B cell (primary cell): ENCODE data around the gene HOXA9. TPM values are rescaled to one million over a fixed set of nuclear protein-coding genes. Genes with fewer than 3 reads are reported as not detected.

Experiments
- ATAC-seq: fragments of 200-7000 bp; cut with Tn5 transposase; one replicate; pipeline ENCODE4 v1.10.0; 2021; ENCODE audit warnings: low read depth, mild to moderate bottlenecking, moderate number of reproducible peaks, moderate library complexity
- CTCF ChIA-PET: fragments of 350-600 bp; sonication (Branson Sonifier 250); formaldehyde crosslinking; loops from one replicate; lab custom pipeline; 2021; ENCODE audit warnings: antibody characterized with exemption, inconsistent platforms; lab: Charles Lee
- POLR2A ChIA-PET: fragments of 350-600 bp; sonication (Branson Sonifier 250); formaldehyde crosslinking; loops from one replicate; lab custom pipeline; 2021; ENCODE audit warnings: antibody characterized with exemption; lab: Charles Lee
- DNase-seq: peaks from one replicate; pipeline ENCODE4 v3.0.0; 2013
- H2AFZ ChIP-seq: 2 replicates; pipeline ENCODE4 v1.6.1; 2012; ENCODE audit warnings: mild to moderate bottlenecking, low read depth, low read length; ENCODE audit not compliant: insufficient read depth, poor library complexity, severe bottlenecking
- H3K27ac ChIP-seq, 2 donors: 1 replicate in 1 of 2; 2 replicates in 1 of 2; pipeline ENCODE4 v1.5.1; 2012 to 2013; ENCODE audit warnings: low read length in 2 of 2, mild to moderate bottlenecking in 2 of 2, moderate library complexity in 1 of 2
- H3K27me3 ChIP-seq, 4 experiments: fragments of 200-600 bp in 1 of 4; sonication (generic) in 1 of 4; replicated peaks in 1 of 4; 1 replicate in 2 of 4; 2 replicates in 2 of 4; pipeline versions ENCODE4 v1.6.1 to v1.7.0; 2013 to 2016; ENCODE audit warnings: low read length in 3 of 4, mild to moderate bottlenecking in 2 of 4, mixed read lengths in 1 of 4, moderate library complexity in 1 of 4; ENCODE audit not compliant: insufficient read depth in 4 of 4, control insufficient read depth in 3 of 4; ENCODE audit errors: control extremely low read depth in 1 of 4
- H3K36me3 ChIP-seq, 2 experiments: replicated peaks in 1 of 2; 1 replicate in 1 of 2; 2 replicates in 1 of 2; pipeline versions ENCODE4 v1.6.1 to v1.7.1; 2013; ENCODE audit warnings: low read length in 1 of 2; ENCODE audit not compliant: insufficient read depth in 2 of 2, control insufficient read depth in 1 of 2; ENCODE audit errors: control extremely low read depth in 1 of 2, extremely low read depth in 1 of 2
- H3K4me1 ChIP-seq, 2 donors: fragments of 200-600 bp in 1 of 2; sonication (generic) in 1 of 2; 1 replicate in 1 of 2; 2 replicates in 1 of 2; pipeline versions ENCODE4 v1.5.1 to v1.6.1; 2013 to 2017; ENCODE audit warnings: low read length in 2 of 2; ENCODE audit not compliant: control insufficient read depth in 2 of 2, insufficient read depth in 2 of 2
- H3K4me2 ChIP-seq: replicated peaks from 2 replicates; pipeline ENCODE3; 2012; ENCODE audit warnings: mild to moderate bottlenecking, low read depth, low read length; ENCODE audit not compliant: poor library complexity, severe bottlenecking
- H3K4me3 ChIP-seq, 5 experiments: fragments of 200-600 bp in 1 of 5; sonication (generic) in 1 of 5; 1 replicate in 3 of 5; 2 replicates in 2 of 5; pipeline versions ENCODE4 v1.5.1 to v1.7.0; 2011 to 2016; ENCODE audit warnings: low read length in 4 of 5, mild to moderate bottlenecking in 4 of 5, low read depth in 2 of 5, control low read depth in 1 of 5, moderate library complexity in 1 of 5; ENCODE audit not compliant: insufficient read depth in 1 of 5; ENCODE audit errors: control extremely low read depth in 1 of 5, extremely low read depth in 1 of 5
- H3K79me2 ChIP-seq: fragments of 200-600 bp; sonication (generic); one replicate; pipeline ENCODE4 v1.6.0; 2016; ENCODE audit warnings: low read length; ENCODE audit not compliant: control insufficient read depth, insufficient read depth
- H3K9ac ChIP-seq: fragments of 200-600 bp; sonication (generic); 2 replicates; pipeline ENCODE4 v1.6.1; 2017; ENCODE audit warnings: mild to moderate bottlenecking, low read length, moderate library complexity
- H3K9me3 ChIP-seq, 3 donors: one replicate each; pipeline versions ENCODE4 v1.6.1 to v1.7.1; 2013; ENCODE audit warnings: low read length in 2 of 3; ENCODE audit not compliant: control insufficient read depth in 2 of 3, insufficient read depth in 1 of 3; ENCODE audit errors: control extremely low read depth in 1 of 3
- H4K20me1 ChIP-seq: 2 replicates; pipeline ENCODE4 v1.6.0; 2012; ENCODE audit warnings: mild to moderate bottlenecking, low read length; ENCODE audit not compliant: insufficient read depth, control insufficient read depth, poor library complexity, severe bottlenecking
- H3K27ac Mint-ChIP-seq: one replicate; pipeline ENCODE4 v1.8.0; 2021; ENCODE audit warnings: mixed read lengths
- H3K27me3 Mint-ChIP-seq: one replicate; pipeline ENCODE4 v1.8.0; 2021; ENCODE audit warnings: mixed read lengths
- H3K4me1 Mint-ChIP-seq: one replicate; pipeline ENCODE4 v1.8.0; 2021; ENCODE audit warnings: mixed read lengths
- H3K4me3 Mint-ChIP-seq: one replicate; pipeline ENCODE4 v1.8.0; 2021; ENCODE audit warnings: mixed read lengths
- H3K9me3 Mint-ChIP-seq: one replicate; pipeline ENCODE4 v1.8.0; 2022; ENCODE audit warnings: mixed read lengths; ENCODE audit not compliant: insufficient read depth
- CTCF ChIP-seq: fragments of 200-600 bp; IDR thresholded peaks from one replicate; pipeline ENCODE4 v1.8.0; 2022; ENCODE audit warnings: antibody characterized with exemption, mild to moderate bottlenecking
- EZH2 ChIP-seq: IDR thresholded peaks from 2 replicates; pipeline ENCODE4 v1.6.1; 2012; ENCODE audit warnings: borderline replicate concordance, low read depth, mild to moderate bottlenecking, moderate library complexity, low read length; ENCODE audit not compliant: insufficient read depth, poor library complexity, severe bottlenecking
- WGBS: methylation state at CpG from one replicate; pipeline ENCODE4 v1.1.5; 2013; ENCODE audit warnings: missing lambda C conversion rate; ENCODE audit not compliant: insufficient coverage; 5-methylcytosine and 5-hydroxymethylcytosine counted together
- intact Hi-C: fragments of 100-400 bp; cut with micrococcal nuclease; formaldehyde crosslinking; loops from one replicate; pipeline ENCODE4 v1.10.0; 2022
- polyA plus RNA-seq: library from polyadenylated mRNA; depleted of rRNA; stranded (reverse); fragments of >200 nt; gene quantifications from 2 replicates; pipeline ENCODE4 v1.2.3, GENCODE V29; 2012
- total RNA-seq, 2 donors: library from RNA; stranded (reverse); fragments of 120-200 nt in 1 of 2; gene quantifications; 1 replicate in 1 of 2; 2 replicates in 1 of 2; pipeline versions ENCODE4 v1.2.3 to v1.2.4, GENCODE V29; 2013 to 2022

Gene HOXA9
- total and polyA plus RNA-seq, 2 donors (not counting 1 experiment from before 2014, with no cell fraction given): 0.07 TPM; not detected in 1

GRCh38 chr7:27154369-27154768, 11.0 kb downstream of the HOXA9 start:
- ChIA-PET POLR2A (interaction anchor here (1.1 kb wide), 1 partner anchor 11 kb away, joined by 5 read pairs; the partner anchor contains the start of gene HOXA9), CTCF (no interaction called here)
- Mint-ChIP-seq H3K4me3 (no peak overlapping the region), H3K27me3 (peaks cover 75% of the 10 kb centered on the region), H3K4me1 (peaks cover 41% of the 10 kb centered on the region), H3K9me3 (no peaks in the 10 kb centered on the region), H3K27ac (peak overlapping the region; percentile 86)
- Histone ChIP-seq H3K9ac (no peak overlapping the region), H3K27me3 (peaks cover 1 to 98% (median 86%) of the 10 kb centered on the region in 4 experiments), H3K9me3 (peaks cover 0 to 90% (median 18%) of the 10 kb centered on the region in 3 donors), H3K27ac (no peak overlapping the region), H3K36me3 (no peaks in the 10 kb centered on the region), H3K79me2 (no peaks in the 10 kb centered on the region), H4K20me1 (peaks cover 10% of the 10 kb centered on the region), H2AFZ (no peak overlapping the region), H3K4me1 (peaks cover 62 to 74% of the 10 kb centered on the region in 2 donors), H3K4me2 (no peak overlapping the region), H3K4me3 (no peak overlapping the region)
- intact Hi-C loops: loop anchor here (5.0 kb wide), 1 partner anchor 33 kb away; the partner anchor contains the start of gene HOXA11
- 82% methylated on average over 10 of the region's 10 CpGs for WGBS
- peak; percentile 14 for DNase-seq
- TF ChIP-seq EZH2: no peak
- no peak for TF ChIP-seq CTCF
- no peak for ATAC-seq

DNA sequence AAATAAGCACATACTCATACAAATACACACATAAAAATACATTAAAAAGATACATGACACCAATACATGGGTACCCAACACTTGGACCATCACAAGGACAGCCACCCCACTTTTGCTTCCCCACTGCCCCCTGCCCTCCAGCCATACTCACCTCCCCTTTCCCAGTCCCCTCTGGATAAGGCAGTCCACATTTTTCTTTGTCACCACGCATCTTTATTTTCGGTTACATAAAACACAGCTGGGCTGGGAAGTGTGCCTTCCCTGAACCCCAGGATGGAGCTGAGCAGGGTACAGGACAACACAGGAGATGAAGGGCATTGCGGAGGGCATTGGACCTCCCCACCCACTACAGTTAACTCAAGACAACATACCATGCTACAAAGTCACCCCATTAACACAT, 11.8 kb downstream of the HOXA9 start:
- H3K79me2 ChIP-seq: no peaks in the 10 kb centered on the region
- no peak overlapping the region for H3K9ac ChIP-seq
- intact Hi-C loops: loop anchor here (5.0 kb wide), 1 partner anchor 34 kb away; the partner anchor contains the start of gene HOXA11
- Mint-ChIP-seq H3K9me3 (no peaks in the 10 kb centered on the region), H3K27ac (no peak overlapping the region), H3K4me1 (peaks cover 41% of the 10 kb centered on the region), H3K4me3 (no peak overlapping the region), H3K27me3 (peaks cover 71% of the 10 kb centered on the region)
- H3K4me2 ChIP-seq: no peak overlapping the region
- no peak overlapping the region for H3K27ac ChIP-seq
- no peaks in the 10 kb centered on the region for H3K36me3 ChIP-seq
- peaks cover 0 to 89% (median 18%) of the 10 kb centered on the region in 3 donors for H3K9me3 ChIP-seq
- H4K20me1 ChIP-seq: peaks cover 10% of the 10 kb centered on the region
- POLR2A ChIA-PET: no interaction called here
- DNase-seq (no peak), ATAC-seq (no peak)
- TF ChIP-seq EZH2: no peak
- no peak for TF ChIP-seq CTCF
- no peak overlapping the region for H2AFZ ChIP-seq
- peaks cover 64 to 73% of the 10 kb centered on the region in 2 donors for H3K4me1 ChIP-seq
- H3K4me3 ChIP-seq: no peak overlapping the region
- CTCF ChIA-PET: interaction anchor here (0.7 kb wide), 1 partner anchor 471 kb away, joined by 3 read pairs; no protein-coding TSS in a partner anchor
- H3K27me3 ChIP-seq: peaks cover 1 to 98% (median 86%) of the 10 kb centered on the region in 4 experiments
- WGBS: 100% methylated on average over 2 of the region's 3 CpGs
